ENCODE data around the gene ZNF574.

The ZNF574 gene

GRCh38 chr19:42126574-42126973 is 50.6 kb downstream of the ZNF574 start:
- no peak for DNase-seq (ENCODE audit: low spot score)

GRCh38 chr19:42129399-42130253 is 53.7 kb downstream of the ZNF574 start:
- no peak for DNase-seq (ENCODE audit: low spot score)

- DNase-seq (ENCODE audit: low spot score), result no peak
These were observed 54.2 kb downstream of the ZNF574 start for GRCh38 chr19:42130254-42130573.

Measured in COLO829 (cell line).